HEK293 (cell line): ENCODE results near the gene IMP3.

Experiments
- ATF2 ChIP-seq: fragments of 450-650 bp; formaldehyde crosslinking; IDR thresholded peaks from 2 replicates; pipeline ENCODE4 v1.5.1; 2016; ENCODE audit warnings: missing biosample characterization, missing genetic modification characterization, low read depth
- HIC1 ChIP-seq: fragments of 450-650 bp; formaldehyde crosslinking; IDR thresholded peaks from 2 replicates; pipeline ENCODE4 v1.5.1; 2016; ENCODE audit warnings: missing biosample characterization, missing genetic modification characterization
- OSR2 ChIP-seq: fragments of 450-650 bp; formaldehyde crosslinking; IDR thresholded peaks from 2 replicates; pipeline ENCODE4 v1.5.1; 2016; ENCODE audit warnings: missing biosample characterization, missing genetic modification characterization
- TCF7L2 ChIP-seq: IDR thresholded peaks from 2 replicates; pipeline ENCODE4 v1.6.1; 2011; ENCODE audit warnings: low read depth, mild to moderate bottlenecking, inconsistent platforms, low read length, moderate library complexity, borderline replicate concordance
- TRIM28 ChIP-seq: IDR thresholded peaks from 2 replicates; pipeline ENCODE4 v1.6.1; 2011; ENCODE audit warnings: low read length, control low read depth, borderline replicate concordance
- ZBTB20 ChIP-seq: fragments of 450-650 bp; formaldehyde crosslinking; IDR thresholded peaks from 2 replicates; pipeline ENCODE4 v1.5.1; 2016; ENCODE audit warnings: missing biosample characterization, missing genetic modification characterization
- ZFP3 ChIP-seq: fragments of 450-650 bp; formaldehyde crosslinking; IDR thresholded peaks from 2 replicates; pipeline ENCODE4 v1.5.1; 2016; ENCODE audit warnings: low read depth, missing biosample characterization, missing genetic modification characterization
- ZFP37 ChIP-seq: fragments of 450-650 bp; formaldehyde crosslinking; IDR thresholded peaks from 2 replicates; pipeline ENCODE4 v1.5.1; 2016; ENCODE audit warnings: missing biosample characterization, missing genetic modification characterization
- ZFP69B ChIP-seq: fragments of 450-650 bp; formaldehyde crosslinking; IDR thresholded peaks from 2 replicates; pipeline ENCODE4 v1.5.1; 2016; ENCODE audit warnings: missing biosample characterization, missing genetic modification characterization
- ZNF10 ChIP-seq: fragments of 450-650 bp; formaldehyde crosslinking; IDR thresholded peaks from 2 replicates; pipeline ENCODE4 v1.5.1; 2017; ENCODE audit warnings: missing biosample characterization, missing genetic modification characterization
- ZNF121 ChIP-seq: fragments of 450-650 bp; formaldehyde crosslinking; IDR thresholded peaks from 2 replicates; pipeline ENCODE4 v1.5.1; 2016; ENCODE audit warnings: missing biosample characterization, missing genetic modification characterization
- ZNF133 ChIP-seq: fragments of 450-650 bp; formaldehyde crosslinking; IDR thresholded peaks from 2 replicates; pipeline ENCODE4 v1.5.1; 2016; ENCODE audit warnings: missing biosample characterization, missing genetic modification characterization
- ZNF146 ChIP-seq: fragments of 450-650 bp; formaldehyde crosslinking; IDR thresholded peaks from 2 replicates; pipeline ENCODE4 v1.5.1; 2016; ENCODE audit warnings: missing biosample characterization, missing genetic modification characterization
- ZNF148 ChIP-seq: fragments of 450-650 bp; formaldehyde crosslinking; IDR thresholded peaks from 2 replicates; pipeline ENCODE4 v1.5.0; 2017; ENCODE audit warnings: missing biosample characterization, missing genetic modification characterization, borderline replicate concordance
- ZNF18 ChIP-seq: fragments of 450-650 bp; formaldehyde crosslinking; IDR thresholded peaks from 2 replicates; pipeline ENCODE4 v1.5.1; 2016; ENCODE audit warnings: missing biosample characterization, missing genetic modification characterization
- ZNF292 ChIP-seq: fragments of 450-650 bp; formaldehyde crosslinking; IDR thresholded peaks from 2 replicates; pipeline ENCODE4 v1.5.1; 2016; ENCODE audit warnings: low read depth, missing biosample characterization, missing genetic modification characterization, borderline replicate concordance
- ZNF311 ChIP-seq: fragments of 450-650 bp; formaldehyde crosslinking; IDR thresholded peaks from 2 replicates; pipeline ENCODE4 v1.5.1; 2017; ENCODE audit warnings: missing biosample characterization, missing genetic modification characterization, borderline replicate concordance
- ZNF341 ChIP-seq: fragments of 450-650 bp; formaldehyde crosslinking; IDR thresholded peaks from 2 replicates; pipeline ENCODE4; 2016; ENCODE audit warnings: low read depth, missing biosample characterization, missing genetic modification characterization
- ZNF449 ChIP-seq: fragments of 450-650 bp; formaldehyde crosslinking; IDR thresholded peaks from 2 replicates; pipeline ENCODE4 v1.5.1; 2017; ENCODE audit warnings: missing biosample characterization, mild to moderate bottlenecking, missing genetic modification characterization, moderate library complexity
- ZNF473 ChIP-seq: fragments of 450-650 bp; formaldehyde crosslinking; IDR thresholded peaks from 2 replicates; pipeline ENCODE4 v1.5.1; 2017; ENCODE audit warnings: missing biosample characterization, missing genetic modification characterization
- ZNF600 ChIP-seq: fragments of 450-650 bp; formaldehyde crosslinking; IDR thresholded peaks from 2 replicates; pipeline ENCODE4 v1.5.1; 2016; ENCODE audit warnings: missing biosample characterization, missing genetic modification characterization
- ZNF692 ChIP-seq: fragments of 450-650 bp; formaldehyde crosslinking; IDR thresholded peaks from 2 replicates; pipeline ENCODE4 v1.5.1; 2016; ENCODE audit warnings: missing biosample characterization, missing genetic modification characterization
- ZNF707 ChIP-seq: fragments of 450-650 bp; formaldehyde crosslinking; IDR thresholded peaks from 2 replicates; pipeline ENCODE4 v1.5.1; 2016; ENCODE audit warnings: missing biosample characterization, missing genetic modification characterization
- ZNF843 ChIP-seq: fragments of 450-650 bp; formaldehyde crosslinking; IDR thresholded peaks from 2 replicates; pipeline ENCODE4 v1.5.1; 2016; ENCODE audit warnings: missing biosample characterization, missing genetic modification characterization
- ZSCAN30 ChIP-seq: fragments of 450-650 bp; IDR thresholded peaks from 2 replicates; pipeline ENCODE4 v1.5.1; 2018; ENCODE audit warnings: missing biosample characterization, mild to moderate bottlenecking, missing genetic modification characterization, moderate library complexity

Gene IMP3

GRCh38 chr15:75672646-75673425 is 32.8 kb upstream of the IMP3 start (continued):
- 0 out of 2 replicates have a peak, but pooled peaks have one; percentile 57 for TF ChIP-seq ZNF692
- no peak for TF ChIP-seq ZNF311 (tag by site-specific recombination)
- no peak for TF ChIP-seq ATF2 (tag by site-specific recombination)
- TF ChIP-seq ZNF707 (tag by site-specific recombination): no peak
- TF ChIP-seq ZNF148 (tag by site-specific recombination): no peak
- TF ChIP-seq TCF7L2: no peak
- no peak for TF ChIP-seq TRIM28
- TF ChIP-seq ZFP37 (tag by site-specific recombination): 0 out of 2 replicates have a peak, but pooled peaks have one; percentile 13
- TF ChIP-seq ZNF449: no peak
- peak; percentile 68; the same call in 1 of the 2 replicates for TF ChIP-seq HIC1
- TF ChIP-seq ZNF18 (tag by site-specific recombination): peak; percentile 17; the same call in 1 of the 2 replicates
- no peak for TF ChIP-seq ZNF146 (tag by site-specific recombination)
- no peak for TF ChIP-seq ZNF843 (tag by site-specific recombination)
- TF ChIP-seq ZBTB20 (tag by site-specific recombination): peak; percentile 49; the same call in 1 of the 2 replicates
- no peak for TF ChIP-seq ZNF10
- TF ChIP-seq ZNF121 (tag by site-specific recombination): no peak
- peak; percentile 48; the same call in 1 of the 2 replicates for TF ChIP-seq OSR2 (tag by site-specific recombination)
- no peak for TF ChIP-seq ZNF133 (tag by site-specific recombination)
- no peak for TF ChIP-seq ZNF292 (tag by site-specific recombination)
- TF ChIP-seq ZFP3 (tag by site-specific recombination): no peak
- no peak for TF ChIP-seq ZNF473
- TF ChIP-seq ZFP69B (tag by site-specific recombination): peak; percentile 25; the same call in 1 of the 2 replicates
- TF ChIP-seq ZNF341 (tag by site-specific recombination): peak; percentile 54; the same call in 1 of the 2 replicates
- peak; percentile 97 for TF ChIP-seq ZNF600
- TF ChIP-seq ZSCAN30 (tag by site-specific recombination): no peak
